ENCODE measurements around the gene VPS13D.

Gene VPS13D

GRCh38 chr1:12409681-12410080 is 179.9 kb downstream of the VPS13D start:
- Histone ChIP-seq H3K9me3 (peaks cover 6% of the 10 kb centered on the region), H3K27me3 (no peaks in the 10 kb centered on the region), H3K36me3 (peaks cover 35% of the 10 kb centered on the region), H3K27ac (no peak overlapping the region), H3K4me3 (ENCODE audit: low read depth in 1 of 2, low read length in 1 of 2) (no peak overlapping the region), H3K4me1 (ENCODE audit: control insufficient read depth in 1 of 2, insufficient read depth in 1 of 2, low read depth in 1 of 2, low read length in 1 of 2) (no peaks in the 10 kb centered on the region)
- TF ChIP-seq CTCF (IDR thresholded peaks at IDR 0.05): no peak

DNA sequence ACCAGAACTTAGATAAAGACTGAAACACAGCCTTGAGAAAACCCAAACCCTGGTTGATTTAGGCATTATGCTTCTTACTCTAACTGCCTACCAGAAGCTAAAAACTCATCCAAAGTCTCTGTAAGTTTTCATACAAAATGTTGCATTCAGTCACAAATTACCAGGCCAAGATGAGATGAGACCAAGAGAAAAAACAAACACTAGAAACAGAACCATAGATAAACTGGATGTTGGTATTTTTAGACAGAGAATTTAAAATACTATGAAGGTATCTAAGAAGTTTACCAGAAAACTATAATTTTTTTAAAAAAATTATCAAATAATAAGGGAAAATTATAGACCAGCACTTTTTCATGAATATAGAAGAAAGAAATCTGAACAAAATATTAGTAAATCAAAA is 180.5 kb downstream of the VPS13D start:
- Histone ChIP-seq H3K27me3 (no peaks in the 10 kb centered on the region), H3K4me1 (ENCODE audit: control insufficient read depth in 1 of 2, insufficient read depth in 1 of 2, low read depth in 1 of 2, low read length in 1 of 2) (no peaks in the 10 kb centered on the region), H3K9me3 (peaks cover 6% of the 10 kb centered on the region), H3K36me3 (peaks cover 35% of the 10 kb centered on the region), H3K27ac (no peak overlapping the region), H3K4me3 (ENCODE audit: low read depth in 1 of 2, low read length in 1 of 2) (no peak overlapping the region)
- no peak for TF ChIP-seq CTCF (IDR thresholded peaks at IDR 0.05)

DNA sequence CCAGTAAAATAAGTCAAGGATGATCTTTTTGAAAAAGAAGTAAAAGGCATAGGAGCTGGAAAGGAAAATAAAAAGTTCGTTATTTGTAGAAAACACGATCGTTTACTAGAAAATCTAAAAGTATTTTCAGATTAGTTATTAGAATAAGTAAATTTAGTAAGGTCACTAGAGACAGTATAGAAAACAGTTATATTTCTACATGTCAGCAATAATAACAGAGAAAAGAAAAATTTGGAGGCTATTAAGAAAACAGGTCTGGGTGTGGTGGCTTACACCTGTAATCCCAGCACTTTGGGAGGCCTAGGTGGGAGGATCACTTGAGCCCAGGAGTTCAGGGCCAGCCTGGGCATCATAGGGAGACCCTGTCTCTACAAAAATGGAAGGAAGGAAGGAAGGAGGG is 181.3 kb downstream of the VPS13D start:
- H3K27me3 ChIP-seq: no peaks in the 10 kb centered on the region
- no peak overlapping the region for H3K4me3 ChIP-seq (ENCODE audit: low read depth in 1 of 2, low read length in 1 of 2)
- H3K4me1 ChIP-seq (ENCODE audit: control insufficient read depth in 1 of 2, insufficient read depth in 1 of 2, low read depth in 1 of 2, low read length in 1 of 2): no peaks in the 10 kb centered on the region
- H3K36me3 ChIP-seq: peaks cover 35% of the 10 kb centered on the region
- no peak overlapping the region for H3K27ac ChIP-seq
- TF ChIP-seq CTCF (IDR thresholded peaks at IDR 0.05): no peak
- H3K9me3 ChIP-seq: peaks cover 6% of the 10 kb centered on the region

DNA sequence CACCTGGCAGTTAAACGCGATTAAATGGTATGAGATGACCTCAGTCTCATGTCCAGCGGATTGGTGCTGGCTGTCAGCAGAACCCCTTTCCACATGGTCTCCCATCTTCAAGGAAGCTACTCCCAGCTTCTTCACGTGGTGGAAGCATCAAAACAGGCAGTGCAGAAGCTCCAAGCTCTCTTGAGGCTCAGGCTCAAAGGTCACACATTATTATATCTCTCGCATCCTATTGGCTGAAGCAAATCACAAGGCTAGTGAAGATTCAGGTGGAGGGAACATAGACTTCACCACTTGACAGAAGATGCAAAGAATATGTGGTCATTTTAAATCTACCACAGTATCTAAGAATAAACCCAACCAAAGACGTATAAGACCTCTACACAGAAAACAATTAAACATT is 181.9 kb downstream of the VPS13D start:
- peaks cover 42% of the 10 kb centered on the region for H3K36me3 ChIP-seq
- H3K4me1 ChIP-seq (ENCODE audit: control insufficient read depth in 1 of 2, insufficient read depth in 1 of 2, low read depth in 1 of 2, low read length in 1 of 2): no peaks in the 10 kb centered on the region
- no peaks in the 10 kb centered on the region for H3K27me3 ChIP-seq
- no peak overlapping the region for H3K27ac ChIP-seq
- TF ChIP-seq CTCF (IDR thresholded peaks at IDR 0.05): no peak
- H3K4me3 ChIP-seq (ENCODE audit: low read depth in 1 of 2, low read length in 1 of 2): no peak overlapping the region
- H3K9me3 ChIP-seq: peaks cover 6% of the 10 kb centered on the region

DNA sequence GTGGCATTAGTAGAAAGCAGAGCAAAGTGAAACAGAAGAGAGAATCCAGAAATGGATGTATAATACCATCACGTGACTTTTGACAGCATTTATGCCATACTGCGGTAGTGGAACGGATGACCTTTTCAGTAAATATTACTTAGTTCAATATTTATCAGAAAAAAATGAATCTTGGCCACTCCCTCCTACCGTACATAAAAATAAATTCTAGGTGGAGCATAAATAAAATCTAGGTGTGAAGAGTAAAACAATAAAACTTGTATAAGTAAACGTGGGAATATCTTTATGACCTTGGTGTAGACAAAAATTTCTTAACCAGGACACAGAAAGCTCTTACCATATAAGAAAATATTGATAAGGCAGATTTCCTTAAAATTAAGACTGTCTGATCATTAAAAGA is 182.6 kb downstream of the VPS13D start:
- Histone ChIP-seq H3K27me3 (no peaks in the 10 kb centered on the region), H3K36me3 (peaks cover 47% of the 10 kb centered on the region), H3K27ac (no peak overlapping the region), H3K4me3 (ENCODE audit: low read depth in 1 of 2, low read length in 1 of 2) (no peak overlapping the region), H3K9me3 (peaks cover 6% of the 10 kb centered on the region), H3K4me1 (ENCODE audit: control insufficient read depth in 1 of 2, insufficient read depth in 1 of 2, low read depth in 1 of 2, low read length in 1 of 2) (no peaks in the 10 kb centered on the region)
- no peak for TF ChIP-seq CTCF (IDR thresholded peaks at IDR 0.05)
